ENCODE data around the gene SP8. TPM values are rescaled to one million over a fixed set of nuclear protein-coding genes. Genes with fewer than 3 reads are reported as not detected.
"Not testable (repeated sequence)": the region's sequence is repeated elsewhere in the genome, so short reads cannot be mapped to it uniquely, and the experiment has no call there.

SP8 gene
- total RNA-seq: not detected
- long read RNA-seq: 0 reads

DNA sequence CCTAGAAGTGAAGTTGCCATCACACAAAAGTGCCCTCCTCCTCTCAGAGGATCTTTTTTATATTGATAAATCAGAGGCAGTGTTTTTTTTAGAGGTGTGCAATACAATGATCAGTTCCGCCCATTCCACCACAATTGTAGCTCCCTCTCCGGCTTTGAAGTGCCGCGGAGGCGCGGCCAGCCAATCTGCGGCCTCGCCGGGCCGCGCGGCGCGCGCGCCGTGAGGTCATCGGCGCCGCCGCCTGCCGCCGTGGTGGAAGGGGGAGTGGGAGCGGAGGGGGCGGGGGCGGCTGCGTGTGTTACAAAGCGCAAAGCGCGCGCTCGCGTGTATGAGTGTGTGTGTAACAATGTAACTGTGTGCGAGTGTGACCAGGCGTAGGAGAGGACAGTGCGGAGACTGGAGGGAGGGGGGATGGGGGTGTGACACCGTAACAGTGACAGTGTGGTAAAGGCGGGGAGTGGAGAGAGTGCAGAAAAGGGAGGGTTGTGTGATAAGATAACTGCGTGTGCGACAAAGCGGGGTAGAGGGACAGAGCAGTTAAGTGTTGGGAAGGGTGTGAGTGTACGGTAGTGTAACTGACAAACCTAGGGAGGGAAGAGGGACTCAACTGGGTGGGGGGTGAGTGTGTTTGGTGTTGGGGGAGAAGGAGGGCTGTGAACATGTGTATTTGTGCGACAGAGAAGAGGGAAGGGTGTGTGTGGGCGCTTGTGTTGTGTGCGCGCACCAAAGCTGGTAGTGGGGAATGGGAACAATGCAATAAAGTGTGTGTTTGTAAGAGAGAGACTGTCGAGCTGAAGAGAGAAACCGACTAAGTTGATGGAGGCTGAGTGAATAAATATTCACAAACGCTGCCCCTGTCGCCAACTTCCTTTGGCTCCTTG lies at the start of gene SP8:
SP8 (minus strand) TSS at position 108 of the 881 bp plus-strand sequence; CDS start at position 20, 88 bp downstream.
- intact Hi-C loops (cut with DNase I): no loop called here
- peaks cover 0 to 26% (median 0%) of the 10 kb centered on the region in 4 donors for H3K4me1 ChIP-seq
- no peak within 1 kb of the TSS for H3K4me3 ChIP-seq
- H3K9me3 ChIP-seq: no peaks in the 10 kb centered on the region
- peaks cover 12 to 72% of the 10 kb centered on the region in 2 donors for H3K27me3 ChIP-seq
- no peak within 1 kb of the TSS for H3K27ac ChIP-seq
- DNase-seq (peak in 1 of 3 donors; percentile 24), ATAC-seq (peak in 1 of 4 donors; percentile 27)
- 5% methylated on average over 49 of the region's 50 CpGs for WGBS (ENCODE audit: insufficient coverage, low coverage, low lambda C conversion rate, missing lambda C conversion rate)
- TF ChIP-seq POLR2A (IDR thresholded peaks at IDR 0.05): no peak
- TF ChIP-seq, protein P1, sequence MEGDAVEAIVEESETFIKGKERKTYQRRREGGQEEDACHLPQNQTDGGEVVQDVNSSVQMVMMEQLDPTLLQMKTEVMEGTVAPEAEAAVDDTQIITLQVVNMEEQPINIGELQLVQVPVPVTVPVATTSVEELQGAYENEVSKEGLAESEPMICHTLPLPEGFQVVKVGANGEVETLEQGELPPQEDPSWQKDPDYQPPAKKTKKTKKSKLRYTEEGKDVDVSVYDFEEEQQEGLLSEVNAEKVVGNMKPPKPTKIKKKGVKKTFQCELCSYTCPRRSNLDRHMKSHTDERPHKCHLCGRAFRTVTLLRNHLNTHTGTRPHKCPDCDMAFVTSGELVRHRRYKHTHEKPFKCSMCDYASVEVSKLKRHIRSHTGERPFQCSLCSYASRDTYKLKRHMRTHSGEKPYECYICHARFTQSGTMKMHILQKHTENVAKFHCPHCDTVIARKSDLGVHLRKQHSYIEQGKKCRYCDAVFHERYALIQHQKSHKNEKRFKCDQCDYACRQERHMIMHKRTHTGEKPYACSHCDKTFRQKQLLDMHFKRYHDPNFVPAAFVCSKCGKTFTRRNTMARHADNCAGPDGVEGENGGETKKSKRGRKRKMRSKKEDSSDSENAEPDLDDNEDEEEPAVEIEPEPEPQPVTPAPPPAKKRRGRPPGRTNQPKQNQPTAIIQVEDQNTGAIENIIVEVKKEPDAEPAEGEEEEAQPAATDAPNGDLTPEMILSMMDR (IDR thresholded peaks at IDR 0.05): no peak
- no peaks in the 10 kb centered on the region for H3K36me3 ChIP-seq

DNA sequence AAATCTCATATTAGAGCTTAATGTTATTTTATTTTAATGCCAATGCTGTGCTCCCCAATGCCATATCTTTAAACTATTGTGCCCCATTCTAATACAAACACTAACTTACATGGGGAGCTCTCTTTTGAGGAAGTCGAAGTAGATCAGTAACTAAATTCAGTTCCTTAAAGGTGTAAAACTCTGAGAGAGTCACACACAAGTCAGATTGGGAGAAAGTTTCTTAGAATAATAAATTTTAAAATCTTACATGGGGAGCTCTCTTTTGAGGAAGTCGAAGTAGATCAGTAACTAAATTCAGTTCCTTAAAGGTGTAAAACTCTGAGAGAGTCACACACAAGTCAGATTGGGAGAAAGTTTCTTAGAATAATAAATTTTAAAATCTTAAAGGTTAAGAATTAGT lies 49.7 kb upstream of the SP8 start:
- ATAC-seq; intact Hi-C loops (cut with DNase I); DNase-seq; H3K4me3 ChIP-seq; H3K36me3 ChIP-seq; H3K27ac ChIP-seq; H3K9me3 ChIP-seq; H3K4me1 ChIP-seq; H3K27me3 ChIP-seq: not testable (repeated sequence)
- 42% methylated on average over 2 of the region's 2 CpGs for WGBS (ENCODE audit: insufficient coverage, low coverage, low lambda C conversion rate, missing lambda C conversion rate)

DNA sequence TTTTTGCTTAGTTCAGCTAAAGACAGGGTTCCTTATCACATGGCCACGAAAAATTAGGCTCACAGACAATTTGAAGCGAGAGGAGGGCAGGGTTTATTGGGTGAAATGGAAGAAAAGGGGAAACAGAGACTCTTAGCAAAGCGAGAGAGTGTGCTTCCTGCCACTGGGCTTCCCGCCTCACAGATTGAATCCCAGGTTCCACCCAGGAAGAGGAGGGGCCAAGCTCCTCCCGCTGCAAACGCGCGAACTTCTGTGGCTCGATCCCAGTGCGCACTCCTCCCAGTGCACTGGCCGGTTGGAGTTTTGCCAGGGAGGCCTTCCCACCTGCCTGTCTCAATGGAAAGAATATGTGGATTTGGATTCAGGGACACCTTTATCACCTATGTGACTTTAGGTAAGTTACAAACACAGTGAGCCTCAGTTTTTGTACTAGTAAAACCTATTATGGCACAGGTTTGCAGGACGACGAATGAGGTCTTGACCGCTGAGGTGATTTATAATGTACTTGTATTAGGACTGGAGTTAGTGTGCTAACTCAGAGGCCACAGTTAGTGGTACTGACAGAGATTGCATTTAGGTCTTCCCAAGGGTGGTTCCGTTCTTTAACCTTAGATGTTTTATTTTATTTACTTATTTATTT lies 48.5 kb upstream of the SP8 start:
- Histone ChIP-seq H3K9me3 (no peaks in the 10 kb centered on the region), H3K27me3 (peaks cover 0 to 4% of the 10 kb centered on the region in 2 donors), H3K36me3 (no peaks in the 10 kb centered on the region), H3K27ac (no peak overlapping the region), H3K4me1 (no peaks in the 10 kb centered on the region), H3K4me3 (no peak overlapping the region)
- TF ChIP-seq POLR2A (IDR thresholded peaks at IDR 0.05): no peak
- TF ChIP-seq, protein P1 (IDR thresholded peaks at IDR 0.05): no peak
- no peak for ATAC-seq
- intact Hi-C loops (cut with DNase I): no loop called here
- DNase-seq: no peak
- 79% methylated on average over 9 of the region's 15 CpGs for WGBS (ENCODE audit: insufficient coverage, low coverage, low lambda C conversion rate, missing lambda C conversion rate)

DNA sequence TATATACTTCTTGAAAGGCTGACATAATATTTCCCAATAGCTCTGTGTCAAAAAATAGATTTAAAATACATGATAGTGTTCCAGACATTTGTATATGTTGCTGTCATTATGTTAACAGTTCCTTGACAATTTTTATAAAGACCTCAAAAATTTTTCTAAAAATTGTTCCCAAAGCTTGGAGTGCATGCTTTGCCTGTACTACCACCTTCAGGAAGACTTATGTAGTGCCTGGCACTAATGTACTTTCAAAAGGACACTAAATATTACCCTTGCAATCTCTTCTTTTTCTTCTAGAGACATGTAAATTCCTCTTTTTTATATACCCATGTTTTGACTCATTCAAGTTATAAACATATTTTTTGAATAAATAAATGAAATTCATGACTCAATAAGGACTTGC lies 48.0 kb upstream of the SP8 start:
- no peak overlapping the region for H3K27ac ChIP-seq
- intact Hi-C loops (cut with DNase I): no loop called here
- DNase-seq (no peak), ATAC-seq (no peak)
- H3K36me3 ChIP-seq: no peaks in the 10 kb centered on the region
- no peaks in the 10 kb centered on the region for H3K9me3 ChIP-seq
- no peak for TF ChIP-seq POLR2A (IDR thresholded peaks at IDR 0.05)
- TF ChIP-seq, protein P1 (IDR thresholded peaks at IDR 0.05): peak in 3 of 4 donors; percentile 11 to 20 (median 16)
- no peak overlapping the region for H3K4me3 ChIP-seq
- no peaks in the 10 kb centered on the region for H3K4me1 ChIP-seq
- peaks cover 0 to 4% of the 10 kb centered on the region in 2 donors for H3K27me3 ChIP-seq

DNA sequence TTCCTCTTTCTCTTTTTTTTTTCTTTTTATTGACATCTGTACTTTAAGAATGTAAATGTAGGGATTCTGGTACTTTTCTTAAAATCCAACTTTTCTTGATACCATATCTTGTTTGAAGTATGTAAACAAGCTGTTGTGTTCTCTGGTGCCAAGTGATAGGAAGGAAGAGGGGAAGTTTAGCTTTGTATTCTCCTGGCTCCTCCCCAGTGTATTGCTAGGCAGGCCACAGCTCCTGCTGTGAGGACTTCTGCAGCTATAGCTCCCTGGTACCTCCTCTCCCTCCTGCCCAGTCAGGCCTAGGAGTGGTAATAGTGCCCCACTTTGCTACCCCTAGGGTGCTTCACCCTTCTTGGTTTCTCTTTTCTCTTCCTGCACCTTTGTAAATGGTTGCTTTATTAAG lies 45.3 kb upstream of the SP8 start:
- no peaks in the 10 kb centered on the region for H3K36me3 ChIP-seq
- no peaks in the 10 kb centered on the region for H3K4me1 ChIP-seq
- H3K4me3 ChIP-seq: no peak overlapping the region
- no peak overlapping the region for H3K27ac ChIP-seq
- no peak for DNase-seq
- H3K27me3 ChIP-seq: peaks cover 0 to 4% of the 10 kb centered on the region in 2 donors
- no peak for TF ChIP-seq POLR2A (IDR thresholded peaks at IDR 0.05)
- TF ChIP-seq, protein P1 (IDR thresholded peaks at IDR 0.05): no peak
- intact Hi-C loops (cut with DNase I): no loop called here
- no peak for ATAC-seq
- H3K9me3 ChIP-seq: no peaks in the 10 kb centered on the region
